OCI-M1 (cell line): Measurements from ENCODE around the gene RELCH.

Source experiments
- DNase-seq: peaks from one replicate; lab custom pipeline; 2025; lab: John Stamatoyannopoulos, UW

RELCH gene

DNA sequence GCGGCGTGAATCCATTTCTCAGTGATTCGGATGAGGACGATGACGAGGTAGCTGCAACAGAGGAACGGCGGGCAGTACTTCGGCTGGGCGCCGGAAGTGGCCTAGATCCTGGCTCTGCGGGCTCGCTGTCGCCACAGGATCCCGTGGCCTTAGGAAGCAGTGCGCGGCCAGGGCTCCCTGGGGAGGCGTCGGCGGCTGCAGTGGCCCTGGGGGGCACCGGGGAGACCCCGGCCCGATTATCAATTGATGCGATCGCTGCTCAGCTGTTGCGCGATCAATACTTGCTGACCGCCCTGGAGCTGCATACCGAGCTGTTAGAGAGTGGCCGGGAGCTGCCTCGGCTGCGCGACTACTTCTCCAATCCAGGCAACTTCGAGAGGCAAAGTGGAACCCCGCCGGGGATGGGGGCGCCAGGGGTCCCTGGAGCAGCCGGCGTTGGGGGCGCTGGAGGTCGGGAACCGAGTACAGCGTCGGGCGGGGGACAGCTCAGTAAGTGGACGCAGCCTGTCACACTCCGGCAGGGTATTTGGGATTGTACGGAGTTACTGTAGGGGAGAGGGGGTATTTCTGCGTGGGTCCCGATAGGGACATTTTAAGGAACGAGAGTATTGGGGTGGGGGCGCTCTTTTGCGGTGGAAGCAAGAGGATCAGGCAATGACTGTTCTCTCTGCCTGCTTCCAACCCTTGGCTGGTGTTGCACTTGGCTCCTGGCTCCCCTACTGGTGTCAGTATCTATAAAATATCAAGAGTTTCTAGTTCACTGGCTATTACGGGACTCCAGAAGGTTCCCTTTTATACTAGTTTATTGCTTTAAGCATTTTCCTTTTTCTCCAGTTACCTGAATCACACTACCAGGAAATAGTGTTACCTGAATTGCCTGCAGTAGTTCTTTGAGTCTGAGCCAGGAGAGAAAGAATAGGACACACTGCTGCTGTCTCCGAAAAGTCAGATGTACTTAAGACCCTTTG lies 772 bp downstream of the RELCH start:
- DNase-seq, result peak; percentile 64

DNA sequence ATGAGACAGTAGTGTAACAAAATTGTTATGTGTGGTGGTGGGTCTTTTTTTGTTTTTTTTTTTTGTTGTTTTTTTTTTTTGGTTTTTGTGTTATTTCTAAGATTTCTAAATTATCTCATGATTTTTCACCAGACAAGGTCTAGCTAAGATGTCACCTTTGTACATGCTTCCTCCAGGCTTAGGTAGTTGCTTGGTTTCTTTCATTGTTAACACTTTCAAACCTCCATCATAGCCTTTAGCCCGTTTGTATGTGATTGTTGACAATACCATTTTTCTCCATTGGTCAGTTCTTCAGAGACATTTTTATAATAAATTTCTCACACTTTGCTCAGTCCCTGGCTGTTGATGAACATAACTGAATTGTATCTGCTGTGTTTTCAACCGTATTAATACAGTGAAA lies 2.2 kb downstream of the RELCH start:
- DNase-seq, result no peak

- DNase-seq, result no peak
Observed at GRCh38 chr18:62196079-62196478, 9.0 kb downstream of the RELCH start.

DNA sequence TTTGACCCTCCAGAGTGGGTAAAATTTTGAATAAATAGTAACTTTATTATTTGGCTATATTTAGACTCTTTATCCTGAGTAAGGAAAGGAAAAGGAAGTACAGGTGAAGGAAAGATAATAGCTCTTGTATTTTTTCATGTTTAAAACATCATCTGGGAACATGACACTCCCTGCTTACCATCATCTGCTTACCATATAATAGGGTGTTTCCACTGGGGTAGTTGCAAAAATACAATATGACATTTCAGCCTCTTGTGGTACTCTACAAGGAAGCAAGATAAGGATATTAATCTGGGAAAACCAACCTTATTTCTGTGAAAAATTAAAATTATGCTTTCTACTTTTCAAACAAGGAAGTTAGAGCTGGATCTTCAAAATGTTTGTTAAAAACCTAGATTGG lies 9.9 kb downstream of the RELCH start:
- peak; percentile 7 for DNase-seq

GRCh38 chr18:62198259-62198658 lies 11.2 kb downstream of the RELCH start:
- no peak for DNase-seq

- no peak for DNase-seq
Observed at GRCh38 chr18:62199629-62200028, 12.6 kb downstream of the RELCH start.

GRCh38 chr18:62200121-62200914 lies 13.3 kb downstream of the RELCH start:
- DNase-seq, result no peak

- DNase-seq, result no peak
Observed at GRCh38 chr18:62201870-62202269, 14.8 kb downstream of the RELCH start.

GRCh38 chr18:62205824-62206223 lies 18.8 kb downstream of the RELCH start:
- DNase-seq, result no peak

- DNase-seq, result no peak
Observed at GRCh38 chr18:62206593-62206992, 19.5 kb downstream of the RELCH start.

DNA sequence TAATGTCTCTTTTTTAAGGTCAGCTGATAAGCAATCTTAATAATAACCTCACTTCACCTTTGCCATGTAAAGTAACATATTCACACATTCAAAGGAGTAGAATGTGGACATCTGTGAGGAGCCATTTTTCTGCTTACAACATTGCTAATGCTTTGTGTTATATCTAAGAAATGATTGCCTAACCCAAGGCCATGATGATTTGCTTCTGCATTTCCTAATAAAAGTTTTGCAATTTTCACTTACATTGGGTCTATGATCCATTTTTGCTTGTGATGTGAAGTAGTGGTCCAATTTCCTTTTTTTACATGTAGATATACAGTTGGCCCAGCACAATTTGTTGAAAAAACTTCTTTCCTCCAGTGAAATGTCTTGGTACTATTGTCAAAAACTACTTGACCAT lies 22.0 kb downstream of the RELCH start:
- peak; percentile 63 for DNase-seq

- DNase-seq, result no peak
Observed at GRCh38 chr18:62210138-62210537, 23.1 kb downstream of the RELCH start.

DNA sequence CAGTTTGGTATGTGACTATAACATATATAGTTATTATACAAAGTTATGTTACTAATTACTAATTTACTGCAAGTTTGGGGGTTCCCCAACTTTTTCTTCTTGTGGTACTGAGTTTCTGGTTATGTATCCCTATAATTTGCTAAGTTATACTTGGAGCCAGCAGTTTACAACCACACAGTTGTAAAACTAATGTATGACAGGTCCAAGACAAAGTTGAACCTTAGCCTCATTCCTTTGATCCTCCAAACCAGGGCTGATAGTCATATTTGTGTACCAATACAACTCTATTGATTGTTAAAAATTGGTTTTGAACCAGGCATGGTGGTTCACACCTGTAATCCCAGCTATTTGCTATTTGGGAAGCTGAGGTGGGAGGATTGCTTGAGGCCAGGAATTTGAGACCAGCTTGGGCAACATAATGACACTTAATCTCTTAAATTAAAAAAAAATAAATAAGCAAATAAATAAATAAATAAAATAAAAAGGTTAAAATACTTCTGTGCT lies 24.3 kb downstream of the RELCH start:
- no peak for DNase-seq

DNA sequence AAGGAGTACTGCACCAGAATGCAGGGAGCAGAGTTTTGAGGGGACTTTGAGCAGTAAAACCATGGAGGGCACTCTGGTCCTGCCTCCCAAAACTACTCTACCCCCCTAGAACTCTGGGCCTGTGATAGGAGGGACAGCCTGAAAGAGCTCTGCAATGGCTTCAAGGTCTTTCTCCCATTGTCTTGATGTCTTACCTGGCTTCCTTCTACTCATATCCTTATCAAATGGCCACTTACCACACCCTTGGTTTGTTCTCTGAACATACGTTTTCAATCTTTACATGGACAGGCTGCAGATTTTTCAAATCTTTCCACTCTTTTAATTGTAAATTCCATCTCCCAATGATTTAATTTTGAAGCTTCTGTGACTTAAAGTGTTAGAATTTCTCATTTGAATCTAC lies 27.7 kb downstream of the RELCH start:
- DNase-seq, result no peak

DNA sequence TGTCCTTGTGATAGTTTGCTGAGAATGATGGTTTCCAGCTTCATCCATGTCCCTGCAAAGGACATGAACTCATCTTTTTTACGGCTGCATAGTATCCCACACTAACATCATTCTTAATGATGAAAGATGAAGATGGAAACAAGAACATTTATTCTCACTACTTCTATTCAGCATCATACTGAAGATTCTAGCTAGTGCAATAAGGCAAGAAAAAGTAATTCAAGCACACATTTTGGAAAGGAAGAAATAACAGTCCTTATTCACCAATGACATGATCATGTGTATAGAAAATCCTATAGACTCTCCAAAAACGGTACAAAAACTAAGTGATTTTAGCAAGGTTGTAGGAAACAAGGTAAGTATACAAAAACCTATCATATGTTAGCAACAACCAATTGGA lies 37.2 kb downstream of the RELCH start:
- DNase-seq, result no peak

GRCh38 chr18:62226047-62226446 lies 39.0 kb downstream of the RELCH start:
- no peak for DNase-seq

GRCh38 chr18:62236252-62236651 lies 49.2 kb downstream of the RELCH start:
- peak; percentile 14 for DNase-seq

DNA sequence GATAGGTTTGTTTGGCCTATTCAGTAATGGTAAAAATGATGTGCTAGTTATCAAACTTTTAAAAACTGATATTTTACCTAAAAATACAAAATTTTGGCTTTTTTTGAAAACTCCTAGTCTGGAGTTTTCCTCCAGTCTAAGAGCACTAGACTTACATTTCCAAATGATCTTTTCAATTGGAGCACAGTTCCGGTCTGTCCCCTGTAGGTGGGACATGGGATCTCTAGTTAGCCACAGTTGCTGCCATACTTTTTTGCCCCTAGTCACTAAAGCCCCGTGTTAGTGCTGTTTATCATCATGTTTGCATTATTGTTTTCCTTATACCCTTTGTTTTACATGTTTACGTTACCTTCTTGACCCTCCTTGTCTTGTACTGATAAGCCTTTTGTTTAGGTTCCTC lies 52.4 kb downstream of the RELCH start:
- DNase-seq, result peak; percentile 1

DNA sequence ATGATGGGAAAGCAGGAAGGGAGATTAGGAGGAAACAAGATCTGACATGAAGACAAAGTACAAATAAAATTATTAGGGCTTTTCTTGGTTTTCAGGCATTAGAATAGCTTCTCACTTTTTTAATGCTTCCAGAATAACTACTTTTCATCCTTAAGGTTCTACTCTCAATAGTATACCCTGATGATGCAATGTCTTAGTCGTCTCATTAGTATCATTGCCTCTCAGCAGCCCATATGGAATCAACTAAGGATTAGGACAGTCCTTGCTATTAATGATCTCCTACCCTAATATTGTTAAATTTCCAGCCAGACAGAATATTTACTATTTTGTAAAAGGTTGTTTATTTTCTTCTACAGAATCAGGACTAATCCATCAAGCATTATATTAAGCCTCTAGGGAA lies 55.9 kb downstream of the RELCH start:
- DNase-seq, result no peak

DNA sequence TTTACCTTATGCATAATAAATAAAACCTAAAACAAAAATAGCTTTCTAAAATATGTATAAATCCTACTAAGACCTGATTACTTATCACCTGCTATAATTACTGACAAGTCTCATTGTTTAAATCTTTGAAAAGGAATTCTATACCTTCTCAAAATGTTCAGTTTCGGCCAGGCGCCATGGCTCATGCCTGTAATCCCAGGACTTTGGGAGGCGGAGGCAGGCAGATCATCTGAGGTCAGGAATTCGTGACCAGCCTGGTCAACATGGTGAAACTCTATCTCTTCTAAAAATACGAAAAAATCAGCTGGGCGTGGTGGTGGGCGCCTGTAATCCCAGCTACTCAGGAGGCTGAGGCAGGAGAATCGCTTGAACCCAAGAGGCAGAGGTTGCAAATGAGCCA lies 58.1 kb downstream of the RELCH start:
- no peak for DNase-seq

- DNase-seq, result no peak
Observed at GRCh38 chr18:62245699-62246098, 58.6 kb downstream of the RELCH start.

DNA sequence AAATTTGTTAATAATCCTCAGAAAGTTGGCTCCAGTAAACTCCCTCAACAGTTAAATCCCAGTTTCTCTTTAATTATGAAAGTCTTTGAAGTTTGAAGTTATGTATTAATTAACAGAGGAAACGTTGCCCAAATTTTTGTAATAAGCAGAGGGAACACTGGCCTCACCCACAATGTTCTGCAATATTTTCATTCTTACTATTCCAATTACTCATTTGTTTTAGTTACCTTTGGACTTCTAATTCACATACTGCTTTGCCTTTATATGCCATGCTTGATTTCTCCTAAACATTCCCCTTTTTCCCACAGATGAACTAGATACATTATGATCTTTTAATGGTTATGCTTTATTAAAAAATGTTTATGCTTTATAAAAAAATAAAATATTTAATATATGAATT lies 61.3 kb downstream of the RELCH start:
- DNase-seq, result no peak
